GM21529 (cell line): ENCODE data around the gene SDR42E2.
"Not testable (repeated sequence)": the region's sequence is repeated elsewhere in the genome, so short reads cannot be mapped to it uniquely, and the experiment has no call there.

Experiments
- ATAC-seq: cut with Tn5 transposase; IDR thresholded peaks from one replicate; pipeline ENCODE4 v1.9.1; 2021; ENCODE audit not compliant: unreplicated experiment

SDR42E2 gene

GRCh38 chr16:22161999-22162655 is at the start of gene SDR42E2:
SDR42E2 (plus strand) TSS chr16:22162506; CDS start chr16:22165583, 3,077 bp downstream.
- ATAC-seq: no peak

- ATAC-seq: no peak
Measured at GRCh38 chr16:22116095-22116700, 46.1 kb upstream of the SDR42E2 start.

- no peak for ATAC-seq
Measured at GRCh38 chr16:22117609-22118008, 44.7 kb upstream of the SDR42E2 start.

- ATAC-seq: no peak
Measured at GRCh38 chr16:22120440-22120839, 41.9 kb upstream of the SDR42E2 start.

GRCh38 chr16:22122239-22122638 is 40.1 kb upstream of the SDR42E2 start:
- no peak for ATAC-seq

- ATAC-seq: no peak
Measured at GRCh38 chr16:22123146-22123545, 39.2 kb upstream of the SDR42E2 start.

- ATAC-seq: no peak
Measured at GRCh38 chr16:22123759-22124490, 38.4 kb upstream of the SDR42E2 start.

- no peak for ATAC-seq
Measured at GRCh38 chr16:22124583-22125284, 37.6 kb upstream of the SDR42E2 start.

- no peak for ATAC-seq
Measured at GRCh38 chr16:22126037-22126558, 36.2 kb upstream of the SDR42E2 start.

- ATAC-seq: not testable (repeated sequence)
Measured at GRCh38 chr16:22128537-22128936, 33.8 kb upstream of the SDR42E2 start.

GRCh38 chr16:22130528-22130927 is 31.8 kb upstream of the SDR42E2 start:
- ATAC-seq: no peak

GRCh38 chr16:22132801-22133200 is 29.5 kb upstream of the SDR42E2 start:
- no peak for ATAC-seq

GRCh38 chr16:22138482-22138881 is 23.8 kb upstream of the SDR42E2 start:
- no peak for ATAC-seq

GRCh38 chr16:22139008-22139407 is 23.3 kb upstream of the SDR42E2 start:
- no peak for ATAC-seq

GRCh38 chr16:22139732-22140131 is 22.6 kb upstream of the SDR42E2 start:
- ATAC-seq: no peak

- ATAC-seq: no peak
Measured at GRCh38 chr16:22141767-22142166, 20.5 kb upstream of the SDR42E2 start.

GRCh38 chr16:22144520-22144919 is 17.8 kb upstream of the SDR42E2 start:
- ATAC-seq: no peak

- ATAC-seq: no peak
Measured at GRCh38 chr16:22147853-22148252, 14.5 kb upstream of the SDR42E2 start.

GRCh38 chr16:22151246-22151998 is 10.9 kb upstream of the SDR42E2 start:
- ATAC-seq: no peak

- no peak for ATAC-seq
Measured at GRCh38 chr16:22152316-22152715, 10.0 kb upstream of the SDR42E2 start.

- not testable (repeated sequence) for ATAC-seq
Measured at GRCh38 chr16:22153078-22153477, 9.2 kb upstream of the SDR42E2 start.
